ENCODE data around the gene MRS2.

- TF ChIP-seq POLR2AphosphoS5 (IDR thresholded peaks at IDR 0.05) (no peak), CTCF (IDR thresholded peaks at IDR 0.05) (no peak)
Observed at GRCh38 chr6:24385536-24386269, 17.0 kb upstream of the MRS2 start.
